GM18502 (cell line): ENCODE measurements around the gene TNRC18.

Experiments used
- ATAC-seq: cut with Tn5 transposase; IDR thresholded peaks from one replicate; pipeline ENCODE4 v1.9.1; 2021; ENCODE audit warnings: mild to moderate bottlenecking; ENCODE audit not compliant: unreplicated experiment, poor library complexity

The TNRC18 gene

DNA sequence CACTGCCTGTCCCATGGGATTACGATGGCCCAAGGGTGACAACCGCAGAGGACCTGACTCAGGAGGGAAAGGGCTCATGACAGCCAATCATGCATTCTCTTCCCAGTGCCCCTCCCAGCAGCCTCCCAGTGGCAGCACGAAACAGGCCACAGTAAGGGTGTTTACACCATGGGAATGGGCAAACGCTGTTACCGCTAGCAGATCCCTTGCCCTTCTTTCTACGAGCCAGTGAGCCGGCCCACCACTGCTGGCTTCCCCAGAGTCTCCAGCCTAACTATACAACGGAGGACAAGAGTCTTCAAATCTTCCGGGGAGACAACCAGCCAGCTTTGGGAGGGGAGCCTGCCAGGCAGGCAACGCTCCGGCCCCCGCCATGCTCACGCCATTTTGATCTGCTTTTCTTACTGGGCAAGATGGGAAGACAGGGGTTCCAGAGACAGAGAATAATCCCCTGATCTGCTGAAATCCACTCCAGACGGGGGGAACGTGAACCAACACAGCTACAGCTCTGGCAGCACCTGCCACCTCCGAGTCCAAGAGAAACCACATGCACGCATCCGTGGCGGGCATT, 71.1 kb downstream of the TNRC18 start:
- no peak for ATAC-seq

DNA sequence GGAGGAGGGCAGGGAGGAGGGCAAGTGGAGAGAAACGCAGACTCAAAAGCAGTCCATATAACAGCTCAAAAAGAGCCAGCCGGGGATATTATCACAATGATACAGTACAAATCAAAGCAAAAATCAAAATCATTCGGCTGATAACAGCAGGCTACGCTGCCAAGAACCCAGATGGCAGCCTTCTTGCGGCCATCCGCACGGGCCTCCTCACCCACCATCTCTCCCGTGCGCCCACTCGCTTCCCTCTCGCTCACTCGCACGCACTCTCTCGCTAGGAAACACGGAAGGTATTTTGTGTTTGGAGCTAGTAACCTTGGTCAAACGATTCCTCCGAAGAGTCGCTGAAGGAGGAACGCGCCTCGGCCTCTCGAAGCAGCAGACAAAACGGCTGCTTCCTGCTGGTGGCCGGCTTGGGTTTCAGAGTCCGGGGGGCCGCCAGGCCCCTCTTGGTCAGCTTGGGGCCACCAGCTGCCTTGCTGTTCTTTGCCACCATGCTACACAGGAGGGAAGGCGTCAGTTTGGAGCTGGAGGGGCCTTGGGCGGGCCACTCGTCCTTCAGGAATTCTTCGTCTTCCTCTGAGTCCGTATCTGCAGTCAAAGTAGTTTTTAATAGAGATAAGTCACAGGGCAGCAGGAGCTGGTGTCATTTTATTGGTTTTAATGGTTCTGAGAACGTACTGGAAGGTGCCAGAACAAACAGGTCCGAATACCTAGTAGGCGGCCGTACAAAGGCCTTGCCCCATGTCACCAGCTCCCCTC, 71.9 kb downstream of the TNRC18 start:
- ATAC-seq: no peak

DNA sequence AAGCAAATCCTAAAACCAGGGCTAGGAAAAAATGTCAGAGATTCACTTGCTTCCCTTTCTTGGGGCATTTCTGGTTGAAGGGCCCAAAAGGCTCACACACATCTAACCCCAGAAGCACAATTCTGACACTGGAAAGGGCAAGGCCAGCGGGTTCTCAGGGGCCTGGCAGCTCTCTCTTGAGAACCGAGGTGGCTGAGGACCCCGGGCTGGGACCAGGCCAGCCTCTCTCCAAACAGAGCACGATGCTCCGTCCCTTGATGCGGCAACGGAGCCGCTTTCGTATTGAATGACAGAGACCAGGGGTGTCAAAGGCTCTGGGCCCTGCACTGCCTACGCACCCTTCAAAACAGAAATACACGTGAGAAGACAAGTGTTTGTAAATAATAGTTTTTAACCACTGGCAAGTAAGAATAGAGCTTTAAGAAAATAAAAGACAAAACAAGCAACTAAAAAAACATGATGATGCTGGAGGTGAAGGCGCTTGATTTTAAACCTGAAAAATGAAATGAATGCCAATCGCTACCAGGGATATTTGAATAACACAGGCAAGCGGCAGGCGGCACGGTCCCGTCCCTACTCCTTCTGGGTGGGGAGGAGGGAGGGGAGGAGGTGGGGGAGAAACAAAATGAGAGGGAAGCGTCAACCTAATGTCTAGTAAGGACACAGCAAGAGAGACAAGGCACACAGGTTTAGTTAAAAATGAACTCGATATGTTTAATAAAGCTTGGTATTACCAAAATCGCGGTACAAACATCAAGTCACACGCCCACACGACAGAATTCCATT, 72.8 kb downstream of the TNRC18 start:
- ATAC-seq: no peak

DNA sequence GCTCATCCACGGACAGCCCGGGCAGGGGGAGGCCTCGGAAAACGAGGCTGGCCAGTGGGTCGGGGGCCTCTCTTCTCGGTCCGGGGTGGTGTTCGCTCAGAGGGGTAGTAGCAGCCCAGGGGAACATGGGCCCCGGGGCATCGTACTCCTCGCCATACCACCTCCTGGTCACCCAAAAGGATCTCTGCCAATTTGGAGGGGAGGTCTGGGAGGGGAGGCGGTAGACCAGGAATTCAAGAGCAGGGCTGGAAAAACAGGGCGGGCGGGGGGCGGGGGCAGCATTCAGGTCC, 73.5 kb downstream of the TNRC18 start:
- no peak for ATAC-seq

DNA sequence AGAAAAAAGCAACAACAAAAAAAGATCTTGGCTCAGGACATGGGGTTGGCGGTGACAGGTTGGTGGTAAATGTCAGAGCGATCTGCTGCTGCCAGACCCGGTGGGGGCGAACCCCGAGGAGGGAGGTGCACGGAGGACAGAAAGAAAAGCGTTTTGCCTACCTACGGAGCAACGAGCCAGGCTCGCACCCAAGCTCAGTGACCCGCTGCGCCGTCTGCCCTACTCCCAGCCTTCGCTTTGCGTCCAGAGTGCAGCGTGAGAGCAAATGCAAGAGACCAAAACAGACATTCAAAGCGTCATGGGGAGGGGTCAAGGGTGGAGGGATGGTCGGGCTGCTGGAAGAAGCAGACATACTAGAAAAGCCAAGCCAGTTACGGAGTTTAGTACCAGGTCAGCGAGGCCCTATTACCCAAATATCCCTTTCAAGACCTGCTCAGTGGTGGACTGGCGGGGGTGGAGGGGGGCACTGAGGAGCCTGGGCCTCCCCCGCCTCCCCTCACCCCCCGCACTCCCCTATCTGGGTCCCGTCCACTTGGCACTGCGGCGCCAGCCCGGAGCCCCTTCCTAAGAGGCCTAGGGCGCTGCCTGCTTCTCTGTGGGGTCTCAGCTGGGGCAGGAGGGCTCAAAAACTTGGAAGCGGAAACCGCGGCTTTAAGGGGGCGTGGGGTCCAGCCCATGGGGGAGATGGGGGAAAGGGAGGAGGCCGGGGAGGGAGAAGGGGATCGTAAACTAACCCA, 74.0 kb downstream of the TNRC18 start:
- no peak for ATAC-seq

DNA sequence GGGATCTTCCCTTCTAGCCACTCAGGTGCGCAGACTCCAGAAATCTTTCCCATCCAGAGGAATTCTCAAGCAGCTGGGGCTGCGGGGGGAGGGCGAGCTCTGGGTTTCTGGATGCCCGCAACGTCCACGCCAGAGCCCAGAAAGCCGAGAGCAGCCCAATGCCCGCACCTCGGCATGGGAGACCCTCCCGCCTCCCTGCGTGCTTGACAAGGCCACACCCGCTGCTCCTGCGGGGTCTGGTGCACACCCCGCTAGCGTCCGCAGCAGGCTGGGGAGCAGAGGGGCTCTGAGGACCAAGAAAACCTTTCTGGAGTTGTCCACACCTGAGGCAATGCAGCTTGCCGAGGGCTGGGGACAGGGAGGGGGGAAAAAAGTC, 74.6 kb downstream of the TNRC18 start:
- no peak for ATAC-seq

DNA sequence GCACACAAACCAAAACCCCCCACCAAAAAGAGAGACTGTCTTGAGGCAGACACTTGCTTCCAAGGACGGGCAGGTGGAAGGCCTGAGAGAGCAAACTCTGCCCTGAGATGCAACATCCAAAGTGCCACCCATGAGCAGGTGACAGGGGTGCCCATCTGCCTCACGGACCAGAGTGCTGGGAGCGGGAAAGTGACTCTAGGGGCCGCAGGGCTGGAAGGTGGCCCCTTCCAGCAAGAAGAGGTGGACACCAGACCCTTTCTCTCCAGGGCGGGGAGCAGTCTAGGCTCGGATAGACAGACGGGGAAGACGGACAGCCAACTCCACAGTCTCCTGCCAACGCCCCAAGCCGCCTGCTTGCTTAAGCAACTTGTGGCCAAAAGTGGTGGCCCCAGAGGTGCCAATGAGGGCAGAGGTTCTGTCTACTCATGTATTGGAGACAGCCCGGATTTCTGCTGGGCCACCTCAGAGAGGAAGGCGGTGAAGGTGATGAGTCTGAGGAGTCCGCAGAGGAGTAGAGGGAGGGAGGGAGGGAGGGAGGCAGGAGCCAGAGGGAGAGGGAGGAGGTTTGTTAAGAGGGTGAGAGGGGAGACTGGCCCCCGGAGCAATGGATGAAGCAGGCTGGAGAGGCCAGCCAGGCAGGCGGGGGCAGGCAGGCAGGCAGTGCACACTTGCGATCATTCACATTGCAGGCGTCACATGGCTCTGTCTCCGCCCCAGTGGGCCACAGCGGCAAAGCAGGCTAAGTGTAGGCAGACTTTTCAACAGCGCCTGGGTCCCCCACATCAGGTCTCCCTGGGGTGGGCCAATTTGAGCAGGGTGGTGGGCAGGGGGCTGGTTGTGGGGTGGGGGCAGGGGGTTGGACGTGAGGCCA, 75.3 kb downstream of the TNRC18 start:
- no peak for ATAC-seq

DNA sequence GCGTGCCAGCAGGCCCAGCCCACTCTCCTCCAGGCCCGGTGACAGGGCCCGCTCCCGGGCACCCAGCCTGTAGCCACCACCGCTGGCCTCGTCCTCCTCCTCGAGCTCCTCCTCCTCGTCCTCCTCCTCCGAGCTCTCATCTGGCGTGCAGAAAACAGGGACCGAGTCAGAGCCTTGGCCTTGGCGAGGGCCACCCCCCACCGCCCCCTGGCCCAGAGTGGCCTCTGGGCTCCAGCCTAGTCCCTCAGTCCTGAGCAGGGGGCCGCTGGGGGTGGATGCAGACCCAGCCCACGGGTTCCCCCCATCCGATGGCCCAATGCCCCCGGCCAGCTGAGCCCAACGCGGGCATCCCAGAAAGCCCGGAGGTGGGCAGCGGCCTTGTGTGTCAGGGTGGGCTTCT, 78.0 kb downstream of the TNRC18 start:
- no peak for ATAC-seq

DNA sequence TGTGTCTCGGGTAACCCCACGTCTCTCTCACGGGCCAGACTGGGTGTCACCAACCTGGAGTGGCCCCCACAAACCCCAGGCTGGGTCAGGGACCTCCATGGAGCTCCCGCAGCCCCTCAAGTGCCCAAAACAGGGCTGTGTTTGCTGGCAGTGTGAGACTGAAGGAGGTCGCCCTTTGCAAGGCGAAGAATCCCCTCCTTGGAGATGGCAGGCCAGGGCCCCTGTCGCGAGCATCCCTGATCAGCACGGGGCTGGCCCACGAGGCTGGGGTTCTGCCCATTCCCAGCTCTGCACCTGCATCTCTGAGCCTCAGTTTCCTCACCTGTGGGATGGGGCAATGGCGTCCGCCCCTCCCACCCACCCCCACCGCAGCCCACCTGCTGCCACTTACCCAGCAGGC, 78.5 kb downstream of the TNRC18 start:
- ATAC-seq: no peak

DNA sequence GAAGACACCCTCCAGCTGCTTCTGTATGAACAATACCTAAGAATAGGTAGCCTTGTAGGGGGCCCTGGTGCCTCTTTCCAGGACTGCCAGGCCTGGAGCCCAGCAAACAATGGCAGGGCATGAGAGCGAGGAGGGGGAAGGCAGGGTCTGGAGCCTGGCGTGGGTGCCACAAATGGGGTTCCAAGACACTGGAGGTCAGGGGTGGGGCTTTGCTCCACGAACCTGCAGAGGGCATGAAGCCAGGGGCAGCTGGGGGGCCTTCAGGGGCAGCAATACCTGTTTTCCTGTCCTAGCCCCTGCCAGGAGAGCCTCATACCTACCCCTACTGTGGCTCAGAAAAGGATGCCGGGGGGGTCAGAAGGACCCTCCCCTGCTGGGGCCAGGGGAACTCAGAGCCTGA, 79.3 kb downstream of the TNRC18 start:
- ATAC-seq: no peak

DNA sequence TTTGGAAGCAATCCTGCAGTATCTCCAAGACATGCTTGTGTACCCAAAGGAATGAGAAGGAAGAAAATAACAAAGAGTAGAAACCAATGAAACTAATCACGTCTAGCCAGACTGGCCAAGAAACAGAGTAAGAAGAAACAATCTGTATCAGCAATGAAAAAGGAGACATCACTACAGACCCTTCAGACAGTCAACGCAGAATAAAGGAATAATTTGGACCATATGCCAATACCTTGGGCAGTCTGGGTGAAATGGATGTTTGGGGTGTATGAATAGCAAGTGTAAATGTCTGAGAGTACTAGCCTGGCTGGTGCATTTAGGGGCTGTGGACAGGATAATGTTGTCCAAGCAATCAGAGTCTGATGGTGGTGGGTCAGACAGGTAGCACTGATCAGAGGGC, 79.8 kb downstream of the TNRC18 start:
- no peak for ATAC-seq

DNA sequence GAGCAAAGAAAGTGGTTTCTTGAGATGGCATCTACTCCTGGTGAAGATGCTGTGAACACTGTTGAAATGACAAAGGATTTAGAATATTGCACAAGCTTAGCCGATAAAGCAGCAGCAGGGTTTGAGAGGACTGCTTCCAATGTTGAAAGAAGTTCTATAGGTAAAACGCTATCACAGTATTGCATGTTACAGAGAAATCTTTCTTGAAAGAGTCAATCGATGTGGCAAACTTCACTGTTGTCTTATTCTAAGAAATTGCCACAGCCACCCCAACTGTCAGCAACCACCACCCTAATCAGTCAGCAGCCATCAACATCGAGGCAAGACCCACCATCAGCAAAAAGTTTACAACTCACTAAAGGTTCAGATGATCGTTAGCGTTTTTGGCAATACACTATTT, 81.0 kb downstream of the TNRC18 start:
- ATAC-seq: no peak

DNA sequence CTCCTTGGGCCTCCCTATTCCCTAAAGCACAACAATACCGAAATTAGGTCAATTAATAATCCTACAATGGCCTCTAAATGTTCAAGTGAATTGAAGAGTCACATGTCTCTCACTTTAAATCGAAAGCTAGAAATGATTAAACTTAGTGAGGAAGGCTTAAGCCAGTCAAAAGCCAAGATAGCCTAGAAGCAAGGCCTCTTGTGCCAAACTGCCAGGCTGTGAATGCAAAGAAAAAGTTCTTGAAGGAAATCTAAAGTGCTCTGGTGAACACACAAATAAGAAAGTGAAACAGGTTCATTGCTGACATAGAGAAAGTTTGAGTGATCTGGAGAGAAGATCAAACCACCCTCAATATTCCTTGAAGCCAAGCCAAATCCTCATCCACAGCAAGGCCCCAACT, 83.7 kb downstream of the TNRC18 start:
- ATAC-seq: no peak

DNA sequence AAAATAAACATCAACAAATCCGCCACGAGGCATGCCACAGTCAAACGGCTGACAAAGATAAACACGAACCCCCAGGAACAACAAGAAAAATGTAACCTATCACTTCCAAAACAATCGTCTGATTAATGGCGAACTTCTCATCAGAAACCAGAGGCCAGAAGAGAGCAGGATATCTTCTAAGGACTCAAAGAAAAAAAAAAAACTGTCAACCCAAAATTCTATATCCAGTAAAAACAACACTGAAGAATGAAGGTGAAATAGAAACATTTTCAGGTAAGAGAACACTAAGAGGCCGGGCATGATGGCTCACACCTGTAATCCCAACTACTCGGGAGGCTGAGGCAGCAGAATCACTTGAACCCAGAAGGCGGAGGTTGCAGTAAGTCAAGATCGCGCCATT, 86.6 kb downstream of the TNRC18 start:
- no peak for ATAC-seq

DNA sequence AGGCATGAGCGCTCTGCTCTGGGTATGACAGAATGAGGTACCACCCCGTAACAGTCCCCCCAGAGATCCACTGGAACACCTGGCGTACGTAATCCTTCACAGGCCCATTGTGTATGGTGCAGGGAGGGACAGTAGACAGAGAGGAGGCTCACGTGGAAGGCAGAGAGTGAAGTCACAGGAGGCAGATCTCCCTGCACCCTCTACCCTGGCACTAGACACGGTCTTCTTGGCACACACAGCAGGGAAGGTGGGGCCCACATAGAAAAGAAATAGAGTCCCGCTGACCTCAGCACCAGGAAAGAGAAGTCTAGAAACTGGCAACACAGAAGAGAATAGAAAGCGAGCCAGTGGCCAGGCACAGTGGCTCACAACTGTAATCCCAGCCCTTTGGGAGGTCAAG, 89.0 kb downstream of the TNRC18 start:
- no peak for ATAC-seq

DNA sequence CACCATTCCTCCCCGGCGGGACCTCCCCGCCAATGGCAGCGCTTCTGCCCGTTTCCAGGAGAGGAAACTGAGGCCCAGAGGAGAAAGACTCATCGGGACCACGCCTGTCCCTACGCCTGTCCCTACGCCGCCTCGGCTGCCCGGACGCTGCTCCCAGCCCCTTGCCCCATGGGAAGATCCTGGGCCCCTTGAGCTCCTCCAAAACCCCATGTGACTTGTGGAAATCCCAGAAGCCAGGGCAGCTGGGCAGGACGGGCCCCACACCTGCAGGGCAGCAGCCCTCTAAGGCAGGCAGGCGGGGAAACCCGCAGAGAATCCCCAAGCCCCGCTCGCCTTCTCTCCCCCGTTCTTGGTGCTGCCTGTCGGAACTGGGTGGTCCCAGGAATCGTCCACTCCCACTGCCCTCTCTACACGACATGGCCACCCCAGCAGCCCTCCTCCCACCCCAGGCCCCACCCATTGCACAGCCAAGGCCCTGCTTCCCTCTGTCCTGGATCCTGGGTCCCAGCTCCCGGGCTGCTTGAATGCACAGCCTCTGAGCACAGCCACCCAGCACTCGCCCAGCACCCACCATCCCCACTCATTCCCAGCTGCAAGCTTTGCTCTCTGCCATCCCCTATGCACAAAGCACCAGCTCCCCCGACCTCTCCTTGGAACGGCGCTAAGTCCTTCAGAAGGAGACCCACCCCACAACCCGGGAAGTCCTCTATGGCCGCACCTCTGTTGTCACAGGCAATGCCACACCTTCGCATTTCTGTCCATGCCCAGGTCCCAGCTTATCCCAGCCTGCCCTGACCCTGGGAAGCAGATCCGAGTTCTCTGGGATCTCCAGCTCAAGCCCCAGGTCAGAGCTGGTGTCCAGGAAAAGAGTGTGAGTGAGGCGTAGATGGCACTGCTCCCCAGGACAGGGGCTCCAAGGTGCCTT, 90.3 kb downstream of the TNRC18 start:
- ATAC-seq: no peak

DNA sequence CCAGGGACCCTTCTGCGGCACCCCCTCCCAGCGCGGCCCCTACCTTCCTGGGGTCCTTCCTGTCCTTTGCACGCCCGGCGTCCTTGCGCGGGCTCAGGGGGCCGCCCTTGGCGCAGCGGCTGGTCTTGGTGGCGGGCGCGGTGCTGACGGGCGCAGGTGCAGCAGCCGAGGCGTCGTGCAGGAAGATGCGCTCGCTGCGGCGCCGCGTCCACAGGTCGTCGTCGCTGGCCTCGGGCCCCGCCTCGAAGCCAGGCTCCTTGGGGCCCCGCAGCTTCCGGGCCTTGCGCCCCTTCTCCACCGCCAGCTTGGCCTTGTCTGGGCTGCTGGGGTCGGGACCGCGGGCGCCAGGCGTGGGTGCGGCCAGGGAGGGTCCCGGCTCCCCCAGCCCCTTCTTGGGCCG, 91.1 kb downstream of the TNRC18 start:
- no peak for ATAC-seq

DNA sequence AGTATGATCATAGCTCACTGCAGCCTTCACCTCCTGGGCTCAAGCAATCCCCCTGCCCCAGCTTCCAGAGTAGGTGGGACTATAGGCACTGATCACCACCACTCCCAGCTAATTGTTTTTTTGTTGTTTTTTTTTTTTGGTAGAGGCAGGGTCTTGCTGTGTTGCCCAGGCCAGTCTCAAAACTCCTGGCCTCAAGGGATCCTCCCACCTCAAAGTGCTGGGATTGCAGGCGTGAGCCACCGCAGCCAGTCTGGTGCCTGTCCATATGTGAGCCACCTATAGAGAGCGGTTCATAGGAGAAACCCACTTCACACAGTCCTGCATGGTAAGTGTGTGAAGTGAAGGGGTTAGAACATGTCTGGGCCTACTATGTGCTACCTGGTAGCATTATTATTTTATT, 93.3 kb downstream of the TNRC18 start:
- no peak for ATAC-seq

DNA sequence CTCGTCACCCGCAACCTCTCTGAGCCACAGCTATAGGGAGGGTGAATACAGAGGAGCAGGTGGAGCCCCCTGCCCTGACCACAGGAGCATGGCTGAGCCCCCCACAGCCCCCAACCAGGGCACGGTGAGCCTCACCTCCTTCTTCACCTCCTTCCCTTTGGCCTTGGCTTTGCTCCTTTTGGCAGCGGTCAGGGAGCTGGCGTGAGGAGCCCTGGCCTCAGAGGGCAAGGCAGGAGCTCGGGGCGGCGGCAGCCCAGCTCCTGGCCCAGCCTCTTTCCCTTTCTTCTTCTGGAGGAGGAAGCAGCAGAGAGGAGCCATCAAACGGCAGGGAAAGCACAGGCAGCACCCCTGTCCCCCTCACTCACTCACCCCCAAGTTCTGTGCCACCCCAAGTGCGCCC, 98.7 kb downstream of the TNRC18 start:
- ATAC-seq: no peak
